NCI-H226 (cell line): ENCODE data around the gene DSC3.
A peak's percentile ranks its signal among the peaks of the same experiment; 100 is the strongest.

Experiments used
- DNase-seq: peaks from one replicate; pipeline ENCODE4 v3.0.0-alpha.2; 2015

The DSC3 gene

GRCh38 chr18:31042406-31043181, at the start of gene DSC3:
Gene DSC3, minus strand, starts transcription at chr18:31042742. Its CDS starts 82 bp downstream, at chr18:31042660.
- DNase-seq, result peak; percentile 68

- no peak for DNase-seq
Observed at GRCh38 chr18:31091350-31091749, 48.8 kb upstream of the DSC3 start.

GRCh38 chr18:31088532-31088931, 46.0 kb upstream of the DSC3 start:
- no peak for DNase-seq

GRCh38 chr18:31079973-31080372, 37.4 kb upstream of the DSC3 start:
- DNase-seq, result no peak

GRCh38 chr18:31077878-31078277, 35.3 kb upstream of the DSC3 start:
- no peak for DNase-seq

- DNase-seq, result no peak
Observed at GRCh38 chr18:31072175-31072574, 29.6 kb upstream of the DSC3 start.

- no peak for DNase-seq
Observed at GRCh38 chr18:31070206-31070605, 27.7 kb upstream of the DSC3 start.

GRCh38 chr18:31066266-31066665, 23.7 kb upstream of the DSC3 start:
- DNase-seq, result no peak

GRCh38 chr18:31065036-31065773, 22.7 kb upstream of the DSC3 start:
- DNase-seq, result no peak

- no peak for DNase-seq
Observed at GRCh38 chr18:31064130-31064529, 21.6 kb upstream of the DSC3 start.

GRCh38 chr18:31061945-31062344, 19.4 kb upstream of the DSC3 start:
- no peak for DNase-seq

GRCh38 chr18:31058897-31059296, 16.4 kb upstream of the DSC3 start:
- DNase-seq, result no peak

- DNase-seq, result no peak
Observed at GRCh38 chr18:31057917-31058316, 15.4 kb upstream of the DSC3 start.

- no peak for DNase-seq
Observed at GRCh38 chr18:31057051-31057450, 14.5 kb upstream of the DSC3 start.

GRCh38 chr18:31056296-31056695, 13.8 kb upstream of the DSC3 start:
- DNase-seq, result no peak

- no peak for DNase-seq
Observed at GRCh38 chr18:31050635-31051034, 8.1 kb upstream of the DSC3 start.

- DNase-seq, result peak; percentile 6
Observed at GRCh38 chr18:31049189-31049588, 6.6 kb upstream of the DSC3 start.

- DNase-seq, result no peak
Observed at GRCh38 chr18:31048216-31048615, 5.7 kb upstream of the DSC3 start.

- DNase-seq, result no peak
Observed at GRCh38 chr18:31046916-31047315, 4.4 kb upstream of the DSC3 start.

- no peak for DNase-seq
Observed at GRCh38 chr18:31045599-31045998, 3.1 kb upstream of the DSC3 start.

- DNase-seq, result no peak
Observed at GRCh38 chr18:31044926-31045325, 2.4 kb upstream of the DSC3 start.

GRCh38 chr18:31043709-31044108, 1.2 kb upstream of the DSC3 start:
- DNase-seq, result no peak

GRCh38 chr18:31042084-31042405, 497 bp downstream of the DSC3 start:
- DNase-seq, result no peak

GRCh38 chr18:31041271-31042083, 1.1 kb downstream of the DSC3 start:
- DNase-seq, result peak; percentile 60
